ENCODE measurements around the gene SLC12A7. TPM values are rescaled to one million over a fixed set of nuclear protein-coding genes. Genes with fewer than 3 reads are reported as not detected.

SLC12A7 gene
- polyA plus RNA-seq, 1 donor (not counting 4 experiments of a cell fraction or from before 2014, with no cell fraction given) = 1.5 TPM

DNA sequence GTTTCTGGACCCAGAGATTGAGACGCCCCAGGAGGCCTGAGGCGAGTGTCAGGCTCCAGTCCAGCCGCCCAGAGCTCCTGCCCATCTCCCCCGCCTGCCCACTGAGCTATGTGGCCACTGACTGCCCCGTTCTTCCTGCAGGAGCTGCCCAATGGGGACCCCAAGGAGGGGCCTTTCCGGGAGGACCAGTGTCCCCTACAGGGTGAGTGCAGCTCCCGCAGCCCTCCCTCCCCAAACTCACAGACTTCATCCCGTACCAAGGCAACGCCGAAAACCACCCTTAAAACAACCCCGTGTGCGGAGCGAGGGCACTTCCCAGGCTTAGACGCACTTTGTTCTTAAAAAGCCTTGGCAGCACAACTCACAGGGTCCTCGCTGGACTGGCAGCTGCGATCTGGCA is 79.9 kb downstream of the SLC12A7 start:
- TF ChIP-seq EZH2 (IDR thresholded peaks at IDR 0.05; ENCODE audit: low read length) = no peak
- TF ChIP-seq, protein P1, sequence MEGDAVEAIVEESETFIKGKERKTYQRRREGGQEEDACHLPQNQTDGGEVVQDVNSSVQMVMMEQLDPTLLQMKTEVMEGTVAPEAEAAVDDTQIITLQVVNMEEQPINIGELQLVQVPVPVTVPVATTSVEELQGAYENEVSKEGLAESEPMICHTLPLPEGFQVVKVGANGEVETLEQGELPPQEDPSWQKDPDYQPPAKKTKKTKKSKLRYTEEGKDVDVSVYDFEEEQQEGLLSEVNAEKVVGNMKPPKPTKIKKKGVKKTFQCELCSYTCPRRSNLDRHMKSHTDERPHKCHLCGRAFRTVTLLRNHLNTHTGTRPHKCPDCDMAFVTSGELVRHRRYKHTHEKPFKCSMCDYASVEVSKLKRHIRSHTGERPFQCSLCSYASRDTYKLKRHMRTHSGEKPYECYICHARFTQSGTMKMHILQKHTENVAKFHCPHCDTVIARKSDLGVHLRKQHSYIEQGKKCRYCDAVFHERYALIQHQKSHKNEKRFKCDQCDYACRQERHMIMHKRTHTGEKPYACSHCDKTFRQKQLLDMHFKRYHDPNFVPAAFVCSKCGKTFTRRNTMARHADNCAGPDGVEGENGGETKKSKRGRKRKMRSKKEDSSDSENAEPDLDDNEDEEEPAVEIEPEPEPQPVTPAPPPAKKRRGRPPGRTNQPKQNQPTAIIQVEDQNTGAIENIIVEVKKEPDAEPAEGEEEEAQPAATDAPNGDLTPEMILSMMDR (optimal IDR thresholded peaks at IDR 0.05 in 1 of 3, IDR thresholded peaks at IDR 0.05 in 1 of 3, conservative IDR thresholded peaks at IDR 0.05 in 1 of 3; ENCODE audit: extremely low read depth in 1 of 3, insufficient read depth in 2 of 3, low read length in 3 of 3) = no peak
- H3K4me3 ChIP-seq (ENCODE audit: control insufficient read depth in 2 of 3, extremely low read depth in 1 of 3, insufficient read depth in 2 of 3, low read depth in 1 of 3, low read length in 3 of 3) = no peak overlapping the region
- no peaks in the 10 kb centered on the region for H3K36me3 ChIP-seq (ENCODE audit: control insufficient read depth in 2 of 2, extremely low read depth in 1 of 2, insufficient read depth in 2 of 2, low read length in 2 of 2)
- no peaks in the 10 kb centered on the region for H3K9me1 ChIP-seq (ENCODE audit: control insufficient read depth, extremely low read depth, insufficient read depth, low read length)
- dilution Hi-C loops (cut with MboI; ENCODE audit: extremely low pct_ligation_motif_present, low sequenced_read_pairs) = no loop called here
- H4K20me1 ChIP-seq (ENCODE audit: control insufficient read depth, extremely low read depth, insufficient read depth, low read length) = no peaks in the 10 kb centered on the region
- no peak overlapping the region for H3K4me2 ChIP-seq (ENCODE audit: control insufficient read depth, extremely low read depth, insufficient read depth, low read depth, low read length)
- H3K27ac ChIP-seq (ENCODE audit: control insufficient read depth, insufficient read depth, low read length) = no peak overlapping the region
- DNase-seq (ENCODE audit: low read depth, low spot score) (no peak), FAIRE-seq (no peak)
- no peaks in the 10 kb centered on the region for H3K4me1 ChIP-seq (ENCODE audit: control insufficient read depth, extremely low read depth, insufficient read depth, low read length)
- H3K27me3 ChIP-seq (ENCODE audit: control insufficient read depth, extremely low read depth, insufficient read depth, low read length) = peaks cover 10% of the 10 kb centered on the region
- H3K9me3 ChIP-seq (ENCODE audit: control insufficient read depth, low read depth, low read length) = no peaks in the 10 kb centered on the region
- no peaks in the 10 kb centered on the region for H3K79me2 ChIP-seq (ENCODE audit: control insufficient read depth, insufficient read depth, low read length)
- H2AFZ ChIP-seq (ENCODE audit: control insufficient read depth, low read length) = no peak overlapping the region
- no peak overlapping the region for H3K9ac ChIP-seq (ENCODE audit: control insufficient read depth, extremely low read depth, insufficient read depth, low read length)

DNA sequence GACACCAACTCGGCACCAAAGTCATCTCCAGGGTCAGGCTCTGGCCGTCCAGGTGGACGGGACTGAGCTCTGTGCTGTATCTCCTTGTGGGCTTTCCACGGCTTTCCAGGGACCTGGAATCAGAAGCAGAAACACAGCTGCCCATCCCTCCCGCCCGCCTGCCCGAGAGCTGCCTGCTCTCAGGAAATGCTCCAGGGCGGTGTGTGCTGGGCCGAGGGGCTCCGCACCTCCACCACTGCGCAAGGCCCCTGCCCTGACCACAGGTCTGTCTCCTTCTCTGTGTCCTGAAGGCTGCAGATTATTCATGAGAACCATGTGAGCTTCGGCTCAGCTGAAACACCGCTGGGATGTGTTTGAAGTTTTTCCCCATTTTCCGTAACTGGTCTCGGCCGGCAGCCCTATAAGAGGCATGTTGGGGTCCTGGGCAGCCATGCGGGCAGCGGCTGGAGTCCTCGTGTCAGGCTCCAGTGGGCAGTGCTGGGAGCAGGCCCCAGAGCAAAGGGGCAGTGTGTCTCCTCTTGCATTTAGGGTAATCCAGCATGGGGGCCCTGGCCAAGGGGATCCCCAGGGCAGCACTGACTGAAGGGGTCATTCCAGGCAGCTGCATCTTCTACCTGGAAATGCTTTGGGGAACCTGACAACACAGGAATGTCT is 80.4 kb downstream of the SLC12A7 start:
- no peaks in the 10 kb centered on the region for H3K79me2 ChIP-seq (ENCODE audit: control insufficient read depth, insufficient read depth, low read length)
- no peaks in the 10 kb centered on the region for H3K36me3 ChIP-seq (ENCODE audit: control insufficient read depth in 2 of 2, extremely low read depth in 1 of 2, insufficient read depth in 2 of 2, low read length in 2 of 2)
- DNase-seq (ENCODE audit: low read depth, low spot score) (no peak), FAIRE-seq (no peak)
- H3K4me2 ChIP-seq (ENCODE audit: control insufficient read depth, extremely low read depth, insufficient read depth, low read depth, low read length) = no peak overlapping the region
- dilution Hi-C loops (cut with MboI; ENCODE audit: extremely low pct_ligation_motif_present, low sequenced_read_pairs) = no loop called here
- H4K20me1 ChIP-seq (ENCODE audit: control insufficient read depth, extremely low read depth, insufficient read depth, low read length) = no peaks in the 10 kb centered on the region
- H3K9ac ChIP-seq (ENCODE audit: control insufficient read depth, extremely low read depth, insufficient read depth, low read length) = no peak overlapping the region
- no peaks in the 10 kb centered on the region for H3K9me3 ChIP-seq (ENCODE audit: control insufficient read depth, low read depth, low read length)
- TF ChIP-seq, protein P1 (optimal IDR thresholded peaks at IDR 0.05 in 1 of 3, IDR thresholded peaks at IDR 0.05 in 1 of 3, conservative IDR thresholded peaks at IDR 0.05 in 1 of 3; ENCODE audit: extremely low read depth in 1 of 3, insufficient read depth in 2 of 3, low read length in 3 of 3) = no peak
- TF ChIP-seq EZH2 (IDR thresholded peaks at IDR 0.05; ENCODE audit: low read length) = no peak
- H3K27ac ChIP-seq (ENCODE audit: control insufficient read depth, insufficient read depth, low read length) = no peak overlapping the region
- H3K9me1 ChIP-seq (ENCODE audit: control insufficient read depth, extremely low read depth, insufficient read depth, low read length) = no peaks in the 10 kb centered on the region
- H2AFZ ChIP-seq (ENCODE audit: control insufficient read depth, low read length) = no peak overlapping the region
- H3K4me1 ChIP-seq (ENCODE audit: control insufficient read depth, extremely low read depth, insufficient read depth, low read length) = no peaks in the 10 kb centered on the region
- H3K4me3 ChIP-seq (ENCODE audit: control insufficient read depth in 2 of 3, extremely low read depth in 1 of 3, insufficient read depth in 2 of 3, low read depth in 1 of 3, low read length in 3 of 3) = no peak overlapping the region
- H3K27me3 ChIP-seq (ENCODE audit: control insufficient read depth, extremely low read depth, insufficient read depth, low read length) = peaks cover 11% of the 10 kb centered on the region

All from keratinocyte (primary cell).